Measurements from ENCODE around the gene ADH7. TPM values are rescaled to one million over a fixed set of nuclear protein-coding genes. Genes with fewer than 3 reads are reported as not detected.

ADH7 gene
- not detected for polyA plus RNA-seq (ENCODE audit: insufficient read length in 4 of 4)

GRCh38 chr4:99435154-99435553 is at the start of gene ADH7:
Gene ADH7, minus strand, starts transcription at chr4:99435342. Its CDS starts 109 bp downstream, at chr4:99435233.
- DNase-seq (ENCODE audit: low read depth in 4 of 4, low spot score in 3 of 4) = no peak

DNA sequence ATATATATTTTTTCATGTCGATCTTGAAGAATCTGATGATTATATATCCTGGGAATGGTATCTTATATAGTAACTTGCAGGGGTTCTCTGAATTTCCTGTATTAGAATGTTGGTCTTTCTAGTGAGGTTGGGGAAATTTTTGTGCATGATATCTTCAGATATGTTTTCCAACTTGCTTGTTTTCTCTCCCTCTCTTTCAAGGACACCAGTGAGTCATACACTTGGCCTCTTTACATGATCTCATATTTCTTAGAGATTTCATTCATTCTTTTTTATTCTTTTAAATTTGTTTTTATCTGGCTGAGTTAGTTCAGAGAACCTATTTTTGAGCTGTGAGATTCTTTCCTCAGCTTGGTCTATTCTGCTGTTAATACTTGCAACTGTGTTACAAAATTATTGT is 48.5 kb upstream of the ADH7 start:
- DNase-seq (ENCODE audit: low read depth in 4 of 4, low spot score in 3 of 4) = no peak

DNA sequence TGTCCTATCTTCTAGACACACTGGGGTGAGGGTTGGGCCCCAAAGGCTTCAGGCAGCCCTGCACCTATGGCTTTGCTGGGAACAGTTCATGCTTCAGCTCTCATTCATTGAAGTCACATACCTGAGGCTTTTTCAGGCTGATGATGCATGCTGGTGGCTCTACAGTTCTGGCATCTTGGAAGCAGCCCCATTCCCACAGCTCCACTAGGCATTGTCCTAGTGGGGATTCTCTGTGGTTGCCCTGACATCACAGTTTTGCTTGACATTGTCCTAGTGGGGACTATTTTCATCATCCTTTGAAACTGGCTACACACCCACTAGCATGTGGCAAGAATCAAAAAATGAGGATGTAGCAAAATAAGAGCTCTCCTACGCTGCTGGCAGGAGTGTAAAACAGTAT is 38.0 kb upstream of the ADH7 start:
- no peak for DNase-seq (ENCODE audit: low read depth in 4 of 4, low spot score in 3 of 4)

GRCh38 chr4:99471896-99472295 is 36.8 kb upstream of the ADH7 start:
- DNase-seq (ENCODE audit: low read depth in 4 of 4, low spot score in 3 of 4) = no peak

GRCh38 chr4:99471349-99471748 is 36.2 kb upstream of the ADH7 start:
- no peak for DNase-seq (ENCODE audit: low read depth in 4 of 4, low spot score in 3 of 4)

DNA sequence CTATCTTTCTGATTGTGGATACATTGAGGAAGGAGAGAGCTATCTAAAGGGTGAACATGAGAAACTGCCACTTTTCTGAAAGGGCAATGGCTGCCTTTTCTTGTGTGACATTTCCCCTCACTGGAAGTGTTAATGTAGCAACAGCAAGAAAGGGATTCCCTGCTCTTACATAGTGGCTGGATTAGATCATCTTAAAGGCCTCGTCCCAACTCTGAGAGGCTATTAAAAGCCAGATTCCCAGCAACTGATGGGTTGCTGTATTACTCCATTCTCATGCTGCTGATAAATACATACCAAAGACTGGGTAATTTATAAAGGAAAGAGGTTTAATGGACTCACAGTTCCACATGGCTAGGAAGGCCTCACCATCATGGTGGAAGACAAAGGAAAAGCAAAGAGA is 33.7 kb upstream of the ADH7 start:
- DNase-seq (ENCODE audit: low read depth in 4 of 4, low spot score in 3 of 4) = no peak

DNA sequence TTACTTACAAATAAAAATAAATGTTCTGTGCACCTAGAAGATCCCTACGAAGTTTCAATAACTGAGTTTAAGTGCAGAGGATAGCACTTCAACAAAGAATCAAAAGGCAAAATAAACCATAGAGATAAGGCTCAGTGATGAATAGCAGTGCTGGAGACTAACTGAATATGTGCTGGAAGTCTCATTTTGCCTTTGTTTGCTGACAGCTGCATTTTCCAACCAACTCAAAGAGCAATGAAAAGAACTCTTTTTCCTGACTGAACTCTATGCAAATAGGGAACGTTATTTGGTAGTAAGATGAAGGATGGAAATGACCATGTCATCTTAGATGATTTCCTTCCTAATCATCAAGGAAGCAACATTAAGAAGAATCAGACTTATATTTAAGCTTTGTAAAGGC is 32.7 kb upstream of the ADH7 start:
- DNase-seq (ENCODE audit: low read depth in 4 of 4, low spot score in 3 of 4) = no peak

GRCh38 chr4:99463566-99463965 is 28.4 kb upstream of the ADH7 start:
- DNase-seq (ENCODE audit: low read depth in 4 of 4, low spot score in 3 of 4) = no peak

DNA sequence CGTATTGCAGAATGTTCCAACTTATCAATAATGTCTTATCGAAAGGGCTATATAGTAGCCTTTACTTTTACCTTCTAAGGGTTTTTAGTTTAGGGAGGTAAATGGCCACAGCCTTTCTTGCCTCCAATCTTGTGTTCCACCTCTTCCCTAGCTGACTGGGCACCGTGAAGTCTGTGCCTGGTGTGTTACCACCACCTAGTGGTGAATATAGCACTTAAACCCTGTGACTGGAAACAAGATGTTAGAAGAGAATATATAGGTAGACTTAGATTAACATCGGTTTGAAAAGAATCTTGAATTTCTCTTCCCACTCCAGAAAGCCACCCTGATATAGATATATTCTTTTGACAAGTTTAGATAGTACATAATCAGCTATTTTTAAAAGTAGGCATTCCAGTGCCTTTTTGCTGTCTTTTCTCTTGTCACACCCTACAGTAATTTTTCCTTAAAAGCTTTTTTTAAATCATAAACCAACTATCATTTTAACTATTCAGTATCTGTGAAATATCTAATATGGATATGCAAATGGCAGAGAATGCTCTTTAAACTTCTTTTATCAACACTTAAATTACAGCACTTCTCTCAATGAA is 27.8 kb upstream of the ADH7 start:
- peak; percentile 30 to 61 (median 48) for DNase-seq (ENCODE audit: low read depth in 4 of 4, low spot score in 3 of 4)

GRCh38 chr4:99461623-99462401 is 26.7 kb upstream of the ADH7 start:
- no peak for DNase-seq (ENCODE audit: low read depth in 4 of 4, low spot score in 3 of 4)

DNA sequence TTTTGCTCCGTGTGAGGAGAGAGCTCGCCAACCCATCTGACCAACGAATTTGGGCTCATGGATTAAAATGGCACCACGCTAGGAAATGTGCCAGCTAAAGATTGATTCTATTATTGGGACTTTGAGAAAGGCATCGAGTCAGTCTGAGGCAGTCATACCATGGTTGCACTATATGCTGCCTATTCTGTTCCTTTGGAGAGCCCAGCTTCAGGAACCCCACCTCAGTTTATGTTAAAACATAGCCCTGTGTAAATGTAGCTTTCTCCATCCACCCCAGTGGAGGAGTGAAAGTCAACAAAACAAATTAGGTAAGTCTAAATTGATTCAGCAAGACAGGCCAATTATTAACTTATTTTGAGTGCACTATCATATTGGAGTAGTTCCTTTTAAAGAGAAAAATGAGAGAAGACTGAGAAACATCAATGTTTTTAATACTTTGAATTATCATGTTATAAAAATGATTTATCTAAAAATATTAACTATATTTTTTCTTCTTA is 24.5 kb upstream of the ADH7 start:
- DNase-seq (ENCODE audit: low read depth in 4 of 4, low spot score in 3 of 4) = no peak

DNA sequence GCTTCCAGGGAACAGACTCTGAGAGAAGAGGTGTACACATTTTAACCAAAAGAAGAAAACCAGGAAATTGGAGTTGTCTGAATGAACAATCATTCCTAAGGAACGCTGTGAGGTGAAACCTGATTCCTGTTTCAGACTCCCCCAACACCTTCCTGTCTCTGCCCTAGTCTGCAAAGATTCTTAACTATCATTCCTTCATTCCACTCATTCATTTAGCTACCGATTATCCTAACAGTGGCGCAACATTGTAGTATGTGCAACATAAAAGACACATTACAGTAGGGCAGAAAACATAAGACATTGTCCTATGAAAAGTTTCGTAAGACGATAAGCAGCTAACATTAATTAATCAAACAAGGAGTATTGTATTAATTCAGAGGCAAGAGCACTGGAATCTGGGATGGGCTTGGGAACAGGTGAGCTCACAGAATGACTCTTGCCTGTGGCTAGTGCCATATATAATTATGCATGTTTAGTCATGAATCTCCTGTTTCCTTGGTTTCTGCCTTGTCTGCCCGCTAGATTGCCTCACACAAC is 23.8 kb upstream of the ADH7 start:
- no peak for DNase-seq (ENCODE audit: low read depth in 4 of 4, low spot score in 3 of 4)

DNA sequence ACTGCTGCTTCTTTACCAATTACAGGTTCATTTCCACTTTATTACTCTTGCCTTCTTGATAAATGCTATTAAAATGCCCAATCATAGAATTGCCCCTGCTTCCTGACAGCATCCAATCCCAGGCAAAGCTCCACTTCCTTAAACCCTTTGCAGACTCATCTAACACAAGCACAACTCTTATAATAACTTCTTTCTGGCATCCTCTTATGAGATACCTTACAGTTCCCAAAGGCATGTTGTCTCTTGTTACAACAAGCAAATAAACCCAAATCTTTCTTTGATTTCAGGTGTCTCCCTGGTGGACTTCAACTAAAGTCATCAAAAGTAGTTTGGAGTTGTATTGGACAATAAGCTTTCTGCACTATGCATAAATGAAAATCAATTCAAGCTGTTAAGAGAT is 22.5 kb upstream of the ADH7 start:
- no peak for DNase-seq (ENCODE audit: low read depth in 4 of 4, low spot score in 3 of 4)

DNA sequence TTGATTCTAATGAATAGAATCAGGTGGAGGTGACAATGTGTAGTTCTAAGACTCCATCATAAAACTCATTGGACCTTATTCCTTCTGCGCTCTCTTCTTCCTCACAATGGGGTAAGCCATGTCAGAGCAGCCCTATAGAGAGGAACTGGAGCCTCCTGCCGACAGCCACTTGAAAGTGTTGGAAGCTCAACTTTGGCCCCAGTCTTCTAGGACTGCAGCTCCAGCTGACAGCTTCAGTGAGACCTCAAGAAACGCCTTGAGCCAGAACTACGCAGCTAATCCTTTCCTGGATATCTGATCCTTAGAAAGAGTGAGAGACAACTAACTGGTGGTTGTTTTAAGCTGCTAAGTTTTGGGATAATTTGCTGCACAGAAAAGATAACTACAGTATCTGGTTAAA is 22.1 kb upstream of the ADH7 start:
- DNase-seq (ENCODE audit: low read depth in 4 of 4, low spot score in 3 of 4) = no peak

DNA sequence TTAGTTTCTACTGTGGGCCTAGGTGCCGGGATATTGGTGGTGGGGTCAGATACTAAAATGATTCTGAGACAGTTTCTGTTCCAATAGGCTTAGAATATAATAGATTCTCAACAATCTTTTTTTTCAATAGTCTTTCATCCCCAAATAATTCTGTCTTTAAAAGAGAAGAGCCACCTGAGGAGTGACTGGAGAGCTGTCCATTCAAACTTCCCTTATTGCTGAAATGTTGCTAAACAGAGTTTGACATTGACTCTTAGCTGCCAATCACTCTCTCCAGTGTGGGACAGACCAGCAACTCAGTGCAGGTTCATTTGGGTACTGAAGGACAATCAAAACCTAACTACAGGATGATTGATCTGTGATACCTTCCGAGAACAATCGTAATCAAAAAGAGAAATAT is 12.4 kb upstream of the ADH7 start:
- DNase-seq (ENCODE audit: low read depth in 4 of 4, low spot score in 3 of 4) = no peak

- peak in 3 of 4 donors; percentile 14 to 29 (median 20) for DNase-seq (ENCODE audit: low read depth in 4 of 4, low spot score in 3 of 4)
These were observed 11.9 kb upstream of the ADH7 start for GRCh38 chr4:99447079-99447478.

DNA sequence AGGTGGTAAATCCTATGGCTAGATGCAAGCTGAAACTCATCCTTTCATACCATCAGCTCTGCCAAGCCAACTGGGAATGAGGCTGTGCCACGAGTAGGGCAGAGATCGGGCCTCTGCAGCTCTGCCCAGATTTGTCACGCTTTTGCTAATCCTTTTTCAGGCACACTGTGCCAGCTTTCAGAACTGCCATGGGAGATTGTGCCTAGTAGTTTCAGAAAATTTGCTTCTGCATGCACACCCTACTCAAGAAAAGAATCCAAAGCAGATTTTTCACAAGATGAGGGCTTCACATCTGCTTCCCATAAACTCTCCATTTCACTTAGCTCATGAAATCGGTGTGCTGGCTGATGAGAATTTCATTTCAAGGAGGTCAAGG is 3.3 kb upstream of the ADH7 start:
- DNase-seq (ENCODE audit: low read depth in 4 of 4, low spot score in 3 of 4) = no peak

- no peak for DNase-seq (ENCODE audit: low read depth in 4 of 4, low spot score in 3 of 4)
These were observed 2.7 kb upstream of the ADH7 start for GRCh38 chr4:99437723-99438404.

DNA sequence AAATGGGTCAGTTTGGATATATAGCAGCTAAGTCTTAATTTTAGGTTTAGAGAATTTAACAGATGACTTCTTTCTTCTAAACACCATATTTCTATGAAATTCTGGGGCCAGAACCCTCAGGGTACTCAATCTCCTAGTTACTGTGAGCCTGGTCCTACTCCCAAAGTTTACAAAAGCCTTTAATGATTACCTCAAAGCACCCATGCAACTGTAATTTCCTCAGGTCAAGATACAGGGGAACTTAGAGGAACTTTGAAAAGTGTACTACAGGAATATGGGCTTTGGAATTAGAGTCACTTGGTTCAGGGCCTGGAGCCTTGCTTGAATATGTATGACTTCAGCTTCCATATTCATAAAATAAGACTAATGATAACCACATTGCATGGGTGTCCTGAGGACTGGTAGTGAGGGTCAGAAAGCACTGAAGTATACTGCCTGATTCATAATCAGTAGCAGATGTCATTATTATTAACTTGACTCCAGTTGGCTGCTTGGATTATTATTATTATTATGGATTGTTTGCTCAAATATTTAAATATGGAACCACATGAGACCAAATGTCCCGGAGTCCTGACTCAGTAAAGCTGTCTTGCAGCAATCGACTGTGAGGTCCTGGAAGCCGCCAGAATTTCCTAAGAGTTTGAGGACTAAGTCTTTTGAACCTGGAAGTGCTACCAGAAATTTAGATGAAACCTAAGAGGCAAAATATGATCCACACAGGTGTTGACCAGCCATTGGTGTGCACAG is 2.0 kb upstream of the ADH7 start:
- no peak for DNase-seq (ENCODE audit: low read depth in 4 of 4, low spot score in 3 of 4)

GRCh38 chr4:99436462-99436861 is 1.3 kb upstream of the ADH7 start:
- DNase-seq (ENCODE audit: low read depth in 4 of 4, low spot score in 3 of 4) = no peak

GRCh38 chr4:99430106-99430505 is 5.0 kb downstream of the ADH7 start:
- DNase-seq (ENCODE audit: low read depth in 4 of 4, low spot score in 3 of 4) = no peak

All from right renal pelvis (tissue), 4 donors.